AG04450 (cell line): ENCODE results near the gene TRAIP. TPM values are rescaled to one million over a fixed set of nuclear protein-coding genes. Genes with fewer than 3 reads are reported as not detected.
A peak's percentile ranks its signal among the peaks of the same experiment; 100 is the strongest.
"Not testable (repeated sequence)": the region's sequence is repeated elsewhere in the genome, so short reads cannot be mapped to it uniquely, and the experiment has no call there.

Experiments used
- CTCF ChIA-PET: fragments of 300-600, 350-600 bp; formaldehyde crosslinking; extraction: SDS; loops from one replicate; lab custom pipeline; 2022; ENCODE audit warnings: antibody characterized with exemption, inconsistent platforms; lab: Charles Lee
- POLR2A ChIA-PET: fragments of 350-600 bp; formaldehyde crosslinking; extraction: SDS; loops from one replicate; lab custom pipeline; 2021; ENCODE audit warnings: antibody characterized with exemption, inconsistent platforms; lab: Yijun Ruan, JAX
- DNase-seq: peaks from one replicate; pipeline ENCODE4 v3.0.0-alpha.2; 2011; ENCODE audit warnings: low read depth, low spot score
- H3K27ac ChIP-seq: one replicate; pipeline ENCODE4 v1.5.1; 2012; ENCODE audit warnings: low read depth, low read length, control low read depth
- H3K27me3 ChIP-seq: one replicate; pipeline ENCODE4 v1.6.0; 2012; ENCODE audit warnings: low read length; ENCODE audit not compliant: control insufficient read depth, insufficient read depth
- H3K4me3 ChIP-seq: 2 replicates; pipeline ENCODE4 v1.5.1; 2011; ENCODE audit warnings: mild to moderate bottlenecking, low read depth, low read length, control low read depth
- H3K9me3 ChIP-seq: 2 replicates; pipeline ENCODE4 v1.5.1; 2012; ENCODE audit warnings: low read length; ENCODE audit not compliant: control insufficient read depth, insufficient read depth
- polyA plus RNA-seq: library from polyadenylated mRNA; depleted of rRNA; stranded (reverse); fragments of >200 nt; gene quantifications from 2 replicates; pipeline ENCODE4 v1.2.3, GENCODE V29; 2011
- TF ChIP-seq, protein P1 (sequence below): IDR thresholded peaks from 2 replicates; pipeline ENCODE4 v1.5.1; 2011; ENCODE audit warnings: low read depth, low read length, control low read depth, inconsistent platforms

TRAIP gene
- polyA plus RNA-seq, 1 experiment: 1.7 TPM

DNA sequence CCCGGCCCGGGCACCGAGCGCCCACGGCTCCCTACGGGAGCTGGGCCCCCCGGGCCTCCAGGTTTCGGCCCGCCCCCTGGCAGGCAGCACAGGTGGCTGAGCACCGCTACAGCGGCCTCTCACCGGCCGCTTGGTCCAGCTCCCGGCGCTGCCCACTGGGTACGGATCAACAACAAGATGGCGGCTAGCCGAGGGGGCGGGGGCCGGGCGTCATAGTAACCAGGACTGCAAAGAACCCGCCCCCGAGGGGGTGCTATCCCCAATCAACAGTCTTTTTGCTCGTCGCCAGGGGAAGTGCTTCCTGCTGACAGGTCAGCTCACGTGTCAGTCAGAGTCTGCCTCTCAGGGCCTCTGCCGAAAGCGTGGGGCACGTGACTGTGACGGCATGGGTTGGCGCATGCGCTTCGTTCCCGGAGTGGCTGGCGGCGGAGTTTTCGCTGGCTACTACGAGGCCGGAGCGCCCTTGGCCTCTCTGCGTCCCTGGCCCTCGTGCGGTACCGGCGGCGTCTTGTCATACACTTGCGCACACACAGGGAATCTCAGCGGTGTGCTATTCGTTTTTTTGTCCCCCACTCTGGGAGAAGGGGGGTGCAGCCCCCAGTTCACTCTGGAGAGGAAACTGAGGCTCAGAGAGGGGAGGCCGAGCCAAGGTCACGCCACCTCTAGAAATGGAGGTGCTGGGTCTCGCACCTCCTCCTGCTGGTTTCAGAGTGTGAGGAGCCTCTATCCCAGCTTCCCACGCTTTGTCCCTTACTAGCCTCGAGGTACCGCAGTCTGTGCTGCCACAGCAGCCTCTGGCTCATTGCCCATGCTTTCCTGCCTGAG lies 69.8 kb downstream of the TRAIP start, which contains the start of gene IP6K1:
Gene IP6K1, minus strand, starts transcription at position 186 of the 825 bp plus-strand sequence. CDS start 38,502 bp downstream, outside the sequence.
- Histone ChIP-seq H3K27me3 (no peaks in the 10 kb centered on the region), H3K4me3 (peak within 1 kb of the TSS; percentile 69), H3K27ac (peak within 1 kb of the TSS; percentile 80), H3K9me3 (no peaks in the 10 kb centered on the region)
- peak; percentile 100 for DNase-seq
- ChIA-PET POLR2A (interaction anchor here (0.6 to 1.5 kb wide), 8 partner anchors 8 to 1069 kb away, joined by 3 to 9 read pairs (median 3); partner anchors contain the start of genes CDHR4 and INKA1), CTCF (interaction anchor here (0.5 to 2.1 kb wide), 4 partner anchors 16 to 448 kb away, joined by 3 to 12 read pairs (median 3); partner anchors contain the start of gene INKA1)
- TF ChIP-seq, protein P1, sequence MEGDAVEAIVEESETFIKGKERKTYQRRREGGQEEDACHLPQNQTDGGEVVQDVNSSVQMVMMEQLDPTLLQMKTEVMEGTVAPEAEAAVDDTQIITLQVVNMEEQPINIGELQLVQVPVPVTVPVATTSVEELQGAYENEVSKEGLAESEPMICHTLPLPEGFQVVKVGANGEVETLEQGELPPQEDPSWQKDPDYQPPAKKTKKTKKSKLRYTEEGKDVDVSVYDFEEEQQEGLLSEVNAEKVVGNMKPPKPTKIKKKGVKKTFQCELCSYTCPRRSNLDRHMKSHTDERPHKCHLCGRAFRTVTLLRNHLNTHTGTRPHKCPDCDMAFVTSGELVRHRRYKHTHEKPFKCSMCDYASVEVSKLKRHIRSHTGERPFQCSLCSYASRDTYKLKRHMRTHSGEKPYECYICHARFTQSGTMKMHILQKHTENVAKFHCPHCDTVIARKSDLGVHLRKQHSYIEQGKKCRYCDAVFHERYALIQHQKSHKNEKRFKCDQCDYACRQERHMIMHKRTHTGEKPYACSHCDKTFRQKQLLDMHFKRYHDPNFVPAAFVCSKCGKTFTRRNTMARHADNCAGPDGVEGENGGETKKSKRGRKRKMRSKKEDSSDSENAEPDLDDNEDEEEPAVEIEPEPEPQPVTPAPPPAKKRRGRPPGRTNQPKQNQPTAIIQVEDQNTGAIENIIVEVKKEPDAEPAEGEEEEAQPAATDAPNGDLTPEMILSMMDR: no peak

DNA sequence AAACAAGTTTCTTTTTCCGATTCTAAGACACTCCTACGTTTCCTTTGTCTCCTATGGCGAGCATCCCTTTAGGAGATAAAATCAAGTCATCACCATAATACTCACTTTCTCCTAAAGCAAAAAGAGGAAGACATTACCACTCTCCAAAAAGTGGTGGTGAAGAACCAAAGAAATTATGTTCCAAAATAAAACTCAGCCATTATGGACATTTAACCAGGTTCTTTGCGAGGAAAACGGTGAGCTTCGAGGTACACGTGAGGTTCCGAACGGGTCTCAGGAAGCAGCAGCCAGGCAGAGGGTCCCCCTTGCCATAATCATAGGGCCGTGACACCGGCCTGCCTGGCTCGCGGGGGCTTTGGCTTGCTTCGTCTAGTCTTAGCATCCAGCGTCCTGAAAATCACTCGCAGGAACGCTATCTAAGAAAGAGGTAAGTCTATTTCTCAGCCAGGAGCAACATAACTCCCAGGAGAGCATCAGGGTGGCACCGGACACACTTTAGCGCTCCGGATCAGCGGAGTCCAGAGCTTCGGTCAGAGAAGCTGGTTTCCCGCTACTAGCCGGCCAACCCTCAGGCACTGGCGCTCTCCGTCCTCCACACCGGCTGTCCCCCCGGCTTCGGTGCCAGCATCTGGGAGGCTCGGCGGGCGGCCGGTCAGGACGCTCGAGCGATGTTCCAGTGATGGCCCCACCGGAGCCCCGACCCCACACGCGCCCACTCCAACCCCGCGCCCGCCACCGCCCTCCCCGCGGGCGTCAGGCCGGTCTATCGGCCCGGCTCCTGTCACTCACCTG lies 70.6 kb downstream of the TRAIP start:
- Histone ChIP-seq H3K27ac (no peak overlapping the region), H3K9me3 (no peaks in the 10 kb centered on the region), H3K4me3 (peak overlapping the region; percentile 69), H3K27me3 (no peaks in the 10 kb centered on the region)
- TF ChIP-seq, protein P1: no peak
- no peak for DNase-seq
- CTCF ChIA-PET: interaction anchor here (0.8 to 0.9 kb wide), 2 partner anchors 17 to 82 kb away, joined by 3 read pairs; partner anchors contain the start of gene INKA1
- POLR2A ChIA-PET: interaction anchor here (0.6 to 1.5 kb wide), 7 partner anchors 9 to 1068 kb away, joined by 3 to 9 read pairs (median 3); partner anchors contain the start of genes CDHR4 and INKA1

DNA sequence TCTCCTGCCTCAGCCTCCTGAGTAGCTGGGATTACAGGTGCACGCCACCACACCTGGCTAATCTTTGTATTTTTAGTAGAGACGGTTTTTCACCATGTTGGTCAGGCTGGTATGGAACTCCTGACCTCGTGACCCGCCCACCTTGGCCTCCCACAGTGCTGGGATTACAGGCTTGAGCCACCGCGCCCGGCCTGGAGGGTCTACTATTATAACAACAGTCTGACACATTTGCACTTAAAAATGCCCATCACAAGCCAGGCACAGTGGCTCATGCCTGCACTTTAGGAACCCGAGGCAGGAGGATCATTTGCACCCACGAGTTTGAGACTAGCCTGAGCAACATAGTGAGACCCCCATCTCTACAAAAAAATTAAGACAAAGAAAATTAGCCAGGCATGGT lies 74.1 kb downstream of the TRAIP start:
- ChIA-PET POLR2A (interaction anchor here (0.7 to 0.8 kb wide), 2 partner anchors 9 to 23 kb away, joined by 4 to 5 read pairs; no protein-coding TSS in a partner anchor), CTCF (interaction anchor here (2.2 kb wide), 1 partner anchor 20 kb away, joined by 8 read pairs; the partner anchor contains the start of gene INKA1)
- H3K27ac ChIP-seq, DNase-seq, H3K9me3 ChIP-seq, H3K4me3 ChIP-seq, H3K27me3 ChIP-seq: not testable (repeated sequence)

DNA sequence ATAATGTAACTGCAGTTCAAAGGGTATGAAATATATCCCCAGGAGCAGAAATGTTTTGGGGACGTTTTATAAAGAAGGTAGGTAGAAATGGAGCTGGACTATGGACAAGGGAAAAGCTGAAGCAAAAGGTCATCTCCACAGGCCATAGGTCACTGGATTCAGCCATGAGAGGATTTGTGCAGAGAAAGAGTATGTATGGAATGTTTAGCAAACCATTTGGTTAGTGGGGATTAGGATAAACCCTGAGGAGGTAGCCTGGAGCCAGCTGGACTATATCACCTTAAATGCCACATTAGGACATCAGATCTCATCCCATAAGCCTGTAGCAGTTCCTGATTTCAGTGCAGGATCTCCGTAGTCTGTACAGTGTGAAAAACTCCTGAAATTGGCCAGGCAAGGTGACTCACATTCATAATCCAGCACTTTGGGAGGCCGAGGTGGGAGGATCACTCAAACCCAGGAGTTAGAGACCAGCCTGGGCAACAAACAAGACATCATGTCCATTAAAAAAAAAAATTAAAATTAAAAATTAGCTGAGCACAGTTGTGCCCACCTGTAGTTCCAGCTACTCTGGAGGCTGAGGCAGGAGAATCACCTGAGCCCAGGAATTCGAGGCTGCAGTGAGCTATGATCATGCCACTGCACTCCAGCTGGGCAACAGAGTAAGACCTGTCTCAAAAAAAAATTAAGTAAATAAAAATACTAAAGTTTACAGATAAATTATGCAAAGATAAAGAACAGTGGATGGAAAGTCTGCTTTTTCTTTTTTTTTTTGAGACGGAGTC lies 74.8 kb downstream of the TRAIP start:
- TF ChIP-seq, protein P1: no peak
- no peak overlapping the region for H3K4me3 ChIP-seq
- no peak overlapping the region for H3K27ac ChIP-seq
- no peaks in the 10 kb centered on the region for H3K9me3 ChIP-seq
- ChIA-PET CTCF (interaction anchor here (0.6 to 2.2 kb wide), 3 partner anchors 21 to 1345 kb away, joined by 3 to 8 read pairs (median 4); partner anchors contain the start of gene INKA1), POLR2A (interaction anchor here (0.8 kb wide), 1 partner anchor 10 kb away, joined by 5 read pairs; no protein-coding TSS in a partner anchor)
- no peaks in the 10 kb centered on the region for H3K27me3 ChIP-seq
- DNase-seq: no peak

DNA sequence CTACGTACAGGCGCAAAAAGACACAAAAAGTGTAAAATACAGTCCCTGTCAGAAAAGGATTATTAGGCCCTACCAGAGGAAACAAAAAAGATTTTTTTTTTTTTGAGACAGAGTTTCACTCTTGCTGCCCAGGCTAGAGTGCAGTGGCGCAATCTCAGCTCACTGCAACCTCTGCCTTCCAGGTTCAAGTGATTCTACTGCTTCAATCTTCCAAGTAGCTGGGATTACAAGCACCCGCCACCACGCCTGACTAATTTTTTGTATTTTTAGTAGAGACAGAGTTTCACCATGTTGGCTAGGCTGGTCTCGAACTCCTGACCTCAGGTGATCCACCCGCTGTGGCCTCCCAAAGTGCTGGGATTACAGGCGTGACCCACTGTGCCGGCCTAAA lies 75.4 kb downstream of the TRAIP start:
- H3K27me3 ChIP-seq, POLR2A ChIA-PET, DNase-seq, H3K9me3 ChIP-seq, H3K4me3 ChIP-seq, H3K27ac ChIP-seq: not testable (repeated sequence)
- CTCF ChIA-PET: interaction anchor here (0.6 to 2.2 kb wide), 2 partner anchors 22 to 30 kb away, joined by 4 to 8 read pairs; partner anchors contain the start of gene INKA1
